Peyer's patch (tissue), 4 donors: Measurements from ENCODE around the gene BMP5. TPM values are rescaled to one million over a fixed set of nuclear protein-coding genes. Genes with fewer than 3 reads are reported as not detected.

Source experiments
- DNase-seq, 3 donors: peaks; one replicate each; pipeline ENCODE4 v3.0.0-alpha.2; 2017 to 2019
- H3K27ac ChIP-seq, 4 donors: fragments of 200-600 bp; sonication (generic); one replicate each; pipeline ENCODE4 v1.5.1; 2016 to 2019
- H3K27me3 ChIP-seq, 2 donors: fragments of 200-600 bp; sonication (generic); one replicate each; pipeline ENCODE4 v1.5.1; 2019
- H3K36me3 ChIP-seq, 3 donors: fragments of 200-600 bp; sonication (generic); one replicate each; pipeline ENCODE4 v1.5.1; 2016 to 2019
- H3K4me1 ChIP-seq, 4 donors: fragments of 200-600 bp; sonication (generic); one replicate each; pipeline ENCODE4 v1.5.1; 2016 to 2019
- H3K4me3 ChIP-seq, 4 donors: fragments of 200-600 bp; sonication (generic); 1 replicate in 3 of 4; 2 replicates in 1 of 4; pipeline ENCODE4 v1.5.1; 2016 to 2019; ENCODE audit warnings: mild to moderate bottlenecking in 1 of 4
- H3K9me3 ChIP-seq, 4 donors: fragments of 200-600 bp; sonication (generic); one replicate each; pipeline ENCODE4 v1.5.1; 2016 to 2019; ENCODE audit warnings: mild to moderate bottlenecking in 1 of 4
- CTCF ChIP-seq, 6 experiments: fragments of 450-650 bp in 4 of 6; fragments of 200-600 bp in 2 of 6; sonication (generic) in 1 of 6; IDR thresholded peaks; one replicate each; pipeline ENCODE4 v1.5.1; 2017 to 2019; ENCODE audit warnings: antibody characterized with exemption in 6 of 6, mild to moderate bottlenecking in 3 of 6, moderate library complexity in 1 of 6
- POLR2A ChIP-seq, 2 donors: fragments of 450-650 bp; IDR thresholded peaks; one replicate each; pipeline ENCODE4 v1.5.1; 2017; ENCODE audit warnings: antibody characterized with exemption in 2 of 2, mild to moderate bottlenecking in 2 of 2, moderate library complexity in 2 of 2
- total RNA-seq, 4 donors: library from RNA; depleted of rRNA; stranded (reverse); fragments of >200 nt; gene quantifications; one replicate each; pipeline ENCODE4 v1.1.0, GENCODE V29; 2016

BMP5 gene
- total RNA-seq, 4 donors from 2014 or later, result 3.7 to 50.3 (median 5.4) TPM

GRCh38 chr6:55822815-55823214 lies 52.6 kb downstream of the BMP5 start:
- Histone ChIP-seq H3K4me1 (no peaks in the 10 kb centered on the region), H3K27ac (no peak overlapping the region), H3K36me3 (no peaks in the 10 kb centered on the region), H3K27me3 (no peaks in the 10 kb centered on the region), H3K9me3 (no peaks in the 10 kb centered on the region), H3K4me3 (no peak overlapping the region)
- DNase-seq, result no peak
- TF ChIP-seq CTCF (IDR thresholded peaks at IDR 0.05) (no peak), POLR2A (IDR thresholded peaks at IDR 0.05) (no peak)

DNA sequence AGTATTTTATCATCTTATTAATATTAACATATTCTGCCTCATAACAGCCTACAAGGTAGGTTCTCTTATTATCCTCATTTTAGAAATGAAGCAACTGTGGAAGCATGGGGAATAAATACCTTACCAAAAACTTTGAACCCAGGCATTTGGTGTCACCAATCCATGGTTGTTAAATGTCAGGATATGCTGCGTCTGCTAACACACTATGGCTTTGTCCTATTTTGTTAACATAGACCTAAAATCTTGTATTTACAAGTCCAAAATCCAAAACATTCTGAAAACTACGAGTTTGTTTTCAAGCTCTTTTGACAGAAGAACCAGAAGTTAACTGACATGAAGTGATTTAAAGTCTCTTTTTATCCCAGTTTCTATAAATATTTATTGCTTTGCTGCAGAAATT lies 53.4 kb downstream of the BMP5 start:
- no peak for TF ChIP-seq POLR2A (IDR thresholded peaks at IDR 0.05)
- TF ChIP-seq CTCF (IDR thresholded peaks at IDR 0.05), result no peak
- no peaks in the 10 kb centered on the region for H3K4me1 ChIP-seq
- H3K36me3 ChIP-seq, result no peaks in the 10 kb centered on the region
- H3K27ac ChIP-seq, result no peak overlapping the region
- H3K9me3 ChIP-seq, result no peaks in the 10 kb centered on the region
- H3K27me3 ChIP-seq, result no peaks in the 10 kb centered on the region
- DNase-seq, result no peak
- no peak overlapping the region for H3K4me3 ChIP-seq

DNA sequence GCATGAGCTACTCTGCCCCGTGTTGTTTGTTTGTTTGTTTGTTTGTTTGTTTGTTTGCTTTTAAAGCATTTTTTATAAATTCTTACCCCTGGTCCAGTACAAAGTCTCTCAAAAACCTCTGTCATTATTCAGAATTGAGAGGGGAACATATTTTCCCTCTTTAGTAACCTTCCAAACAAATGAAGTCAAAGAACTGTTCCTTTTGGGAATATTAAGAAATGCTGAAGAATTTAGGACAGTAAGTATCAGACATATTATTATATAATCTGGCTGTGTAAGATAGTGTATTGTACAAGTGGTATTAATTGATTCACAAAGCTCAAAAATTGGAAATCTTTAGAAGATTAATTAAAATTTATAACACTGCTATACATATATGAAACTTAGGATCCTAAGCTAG lies 54.7 kb downstream of the BMP5 start:
- no peaks in the 10 kb centered on the region for H3K27me3 ChIP-seq
- no peaks in the 10 kb centered on the region for H3K36me3 ChIP-seq
- DNase-seq, result no peak
- TF ChIP-seq CTCF (IDR thresholded peaks at IDR 0.05) (no peak), POLR2A (IDR thresholded peaks at IDR 0.05) (no peak)
- H3K27ac ChIP-seq, result no peak overlapping the region
- H3K4me1 ChIP-seq, result no peaks in the 10 kb centered on the region
- no peaks in the 10 kb centered on the region for H3K9me3 ChIP-seq
- no peak overlapping the region for H3K4me3 ChIP-seq

- H3K4me1 ChIP-seq, result no peaks in the 10 kb centered on the region
- no peak for TF ChIP-seq POLR2A (IDR thresholded peaks at IDR 0.05)
- TF ChIP-seq CTCF (IDR thresholded peaks at IDR 0.05), result no peak
- H3K27ac ChIP-seq, result no peak overlapping the region
These were observed 55.6 kb downstream of the BMP5 start for GRCh38 chr6:55819811-55820210.

DNA sequence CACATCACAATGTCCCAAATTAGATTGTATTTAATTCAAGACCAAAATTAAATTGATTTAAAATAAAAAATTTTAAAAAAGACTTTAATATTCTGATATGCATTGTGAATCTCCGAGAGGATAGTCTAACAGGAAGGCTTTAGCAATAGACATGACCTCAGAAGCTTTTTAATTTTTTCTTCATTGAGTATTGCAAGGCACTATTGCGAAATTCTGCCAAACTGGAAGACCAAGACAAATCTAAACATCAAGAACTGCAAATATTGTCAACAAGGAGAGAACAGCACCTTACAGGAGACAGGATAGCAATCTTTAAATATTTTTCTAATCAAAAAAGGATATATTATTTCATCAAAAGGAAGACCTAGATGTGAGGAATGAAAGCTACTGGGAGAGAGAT lies 56.9 kb downstream of the BMP5 start:
- H3K36me3 ChIP-seq, result no peaks in the 10 kb centered on the region
- H3K27ac ChIP-seq, result no peak overlapping the region
- H3K9me3 ChIP-seq, result no peaks in the 10 kb centered on the region
- DNase-seq, result no peak
- no peak for TF ChIP-seq CTCF (IDR thresholded peaks at IDR 0.05)
- TF ChIP-seq POLR2A (IDR thresholded peaks at IDR 0.05), result no peak
- no peaks in the 10 kb centered on the region for H3K27me3 ChIP-seq
- no peaks in the 10 kb centered on the region for H3K4me1 ChIP-seq
- H3K4me3 ChIP-seq, result no peak overlapping the region

More at GRCh38 chr6:55819811-55820210, 55.6 kb downstream of the BMP5 start:
- DNase-seq, result no peak
- Histone ChIP-seq H3K9me3 (no peaks in the 10 kb centered on the region), H3K36me3 (no peaks in the 10 kb centered on the region), H3K4me3 (no peak overlapping the region), H3K27me3 (no peaks in the 10 kb centered on the region)

DNA sequence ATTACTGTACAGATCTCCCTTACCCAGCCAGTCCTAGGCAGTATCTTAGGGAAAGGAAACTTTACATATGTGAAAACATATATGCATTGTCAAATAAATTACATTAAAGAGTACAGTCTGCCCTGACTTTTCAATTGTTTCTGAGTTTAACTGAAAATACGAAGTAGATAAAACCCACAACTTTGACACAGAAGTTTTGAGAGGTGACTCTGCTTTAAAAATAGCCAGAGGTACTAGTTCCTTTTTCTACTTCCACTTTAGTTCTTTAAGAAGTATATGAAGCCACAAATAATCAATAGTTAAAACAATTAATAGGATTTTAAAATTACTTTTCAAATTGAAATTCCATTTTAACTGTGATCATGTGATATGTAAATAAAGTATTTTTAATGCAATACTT lies 62.9 kb downstream of the BMP5 start:
- H3K4me3 ChIP-seq, result no peak overlapping the region
- no peak overlapping the region for H3K27ac ChIP-seq
- TF ChIP-seq CTCF (IDR thresholded peaks at IDR 0.05), result no peak
- no peaks in the 10 kb centered on the region for H3K9me3 ChIP-seq
- no peaks in the 10 kb centered on the region for H3K27me3 ChIP-seq
- no peak for DNase-seq
- H3K4me1 ChIP-seq, result no peaks in the 10 kb centered on the region
- H3K36me3 ChIP-seq, result no peaks in the 10 kb centered on the region
